CD14-positive monocyte (primary cell): Measurements from ENCODE around the gene PPIG. TPM values are rescaled to one million over a fixed set of nuclear protein-coding genes. Genes with fewer than 3 reads are reported as not detected.

ENCODE experiments used
- DNase-seq, 3 donors: peaks; one replicate each; pipeline ENCODE4 v3.0.0-alpha.2; 2011 to 2022
- H2AFZ ChIP-seq: 2 replicates; pipeline ENCODE4 v1.6.0; 2012; ENCODE audit warnings: mild to moderate bottlenecking, low read depth, low read length, inconsistent platforms; ENCODE audit not compliant: insufficient read depth, poor library complexity, severe bottlenecking
- H3K27ac ChIP-seq, 2 donors: 1 replicate in 1 of 2; 2 replicates in 1 of 2; pipeline ENCODE4 v1.5.1; 2012 to 2013; ENCODE audit warnings: low read length in 2 of 2, control low read depth in 1 of 2, inconsistent platforms in 1 of 2, low read depth in 1 of 2, mild to moderate bottlenecking in 1 of 2
- H3K27me3 ChIP-seq, 2 donors: one replicate each; pipeline versions ENCODE4 v1.6.0 to v1.6.1; 2011 to 2013; ENCODE audit warnings: low read length in 2 of 2; ENCODE audit not compliant: control insufficient read depth in 2 of 2, insufficient read depth in 2 of 2
- H3K36me3 ChIP-seq, 2 donors: replicated peaks in 1 of 2; 1 replicate in 1 of 2; 2 replicates in 1 of 2; pipeline versions ENCODE4 v1.5.1 to v1.6.1; 2012 to 2013; ENCODE audit warnings: low read length in 2 of 2, control low read depth in 1 of 2, inconsistent platforms in 1 of 2, mild to moderate bottlenecking in 1 of 2; ENCODE audit not compliant: insufficient read depth in 2 of 2, control insufficient read depth in 1 of 2
- H3K4me1 ChIP-seq, 2 donors: 1 replicate in 1 of 2; 2 replicates in 1 of 2; pipeline versions ENCODE4 v1.5.1 to v1.6.1; 2012 to 2013; ENCODE audit warnings: low read length in 2 of 2, control low read depth in 1 of 2, inconsistent platforms in 1 of 2, mild to moderate bottlenecking in 1 of 2, moderate library complexity in 1 of 2; ENCODE audit not compliant: insufficient read depth in 2 of 2, control insufficient read depth in 1 of 2
- H3K4me2 ChIP-seq: replicated peaks from 2 replicates; pipeline ENCODE3; 2012; ENCODE audit warnings: low read length, moderate library complexity, mild to moderate bottlenecking; ENCODE audit not compliant: poor library complexity, severe bottlenecking; ENCODE audit errors: extremely low read depth
- H3K4me3 ChIP-seq, 3 experiments: fragments of 200-600 bp in 1 of 3; sonication (generic) in 1 of 3; replicated peaks in 1 of 3; 1 replicate in 2 of 3; 2 replicates in 1 of 3; pipeline ENCODE4 v1.5.1; 2011 to 2013; ENCODE audit warnings: low read length in 3 of 3, mild to moderate bottlenecking in 3 of 3, control low read depth in 2 of 3, low read depth in 2 of 3, inconsistent platforms in 1 of 3, moderate library complexity in 1 of 3
- H3K79me2 ChIP-seq: 2 replicates; pipeline ENCODE4 v1.6.0; 2012; ENCODE audit warnings: mild to moderate bottlenecking, control low read depth, inconsistent platforms, low read length, moderate library complexity; ENCODE audit not compliant: insufficient read depth
- H3K9ac ChIP-seq: 2 replicates; pipeline ENCODE4 v1.6.0; 2017; ENCODE audit warnings: low read length, mild to moderate bottlenecking; ENCODE audit not compliant: insufficient read depth, poor library complexity, severe bottlenecking
- H3K9me3 ChIP-seq, 2 donors: replicated peaks in 1 of 2; 1 replicate in 1 of 2; 2 replicates in 1 of 2; pipeline versions ENCODE4 v1.5.1 to v1.6.1; 2012 to 2013; ENCODE audit warnings: low read length in 2 of 2, control low read depth in 1 of 2; ENCODE audit not compliant: control insufficient read depth in 1 of 2, insufficient read depth in 1 of 2
- H4K20me1 ChIP-seq: 2 replicates; pipeline ENCODE4 v1.6.0; 2012; ENCODE audit warnings: mild to moderate bottlenecking, low read length, control low read depth, moderate library complexity; ENCODE audit not compliant: insufficient read depth
- H3K27ac Mint-ChIP-seq, 7 donors: one replicate each; pipeline ENCODE4 v1.8.0; 2020; ENCODE audit warnings: mild to moderate bottlenecking in 7 of 7, mixed read lengths in 7 of 7, moderate library complexity in 6 of 7, inconsistent platforms in 2 of 7
- H3K27me3 Mint-ChIP-seq, 3 donors: one replicate each; pipeline ENCODE4 v1.8.0; 2021 to 2022; ENCODE audit warnings: low read depth in 3 of 3, mild to moderate bottlenecking in 3 of 3, mixed read lengths in 3 of 3, moderate library complexity in 3 of 3, inconsistent platforms in 1 of 3
- H3K36me3 Mint-ChIP-seq, 2 donors: one replicate each; pipeline ENCODE4 v1.8.0; 2020; ENCODE audit warnings: mixed read lengths in 2 of 2, inconsistent platforms in 1 of 2, mild to moderate bottlenecking in 1 of 2
- H3K4me1 Mint-ChIP-seq: one replicate; pipeline ENCODE4 v1.8.0; 2020; ENCODE audit warnings: mild to moderate bottlenecking, mixed read lengths
- H3K4me3 Mint-ChIP-seq, 2 donors: one replicate each; pipeline ENCODE4 v1.8.0; 2020; ENCODE audit warnings: mild to moderate bottlenecking in 2 of 2, mixed read lengths in 2 of 2, moderate library complexity in 1 of 2
- H3K9me3 Mint-ChIP-seq, 7 donors: one replicate each; pipeline ENCODE4 v1.8.0; 2020 to 2022; ENCODE audit warnings: mixed read lengths in 7 of 7, mild to moderate bottlenecking in 6 of 7, moderate library complexity in 6 of 7, inconsistent platforms in 2 of 7
- WGBS: methylation state at CpG from one replicate; pipeline ENCODE4 v1.1.5; 2013; ENCODE audit warnings: missing lambda C conversion rate; ENCODE audit not compliant: insufficient coverage; 5-methylcytosine and 5-hydroxymethylcytosine counted together
- intact Hi-C, 2 donors: fragments of 100-400 bp; cut with micrococcal nuclease; formaldehyde crosslinking; loops; one replicate each; pipeline versions ENCODE4 v1.15.0 to v1.15.1; 2023
- polyA plus RNA-seq, 3 donors: library from polyadenylated mRNA; depleted of rRNA in 1 of 3; unstranded in 2 of 3; stranded (reverse) in 1 of 3; fragments of 300-500 nt in 2 of 3; fragments of >200 nt in 1 of 3; fragmentation: Illumina TruSeq in 2 of 3; gene quantifications; 1 replicate in 2 of 3; 2 replicates in 1 of 3; pipeline ENCODE4 v1.2.3, GENCODE V29; 2012 to 2021
- TF ChIP-seq, protein P1 (sequence below): fragments of 200-600 bp; IDR thresholded peaks from one replicate; pipeline ENCODE4 v1.8.0; 2022; ENCODE audit warnings: antibody characterized with exemption, mild to moderate bottlenecking

The PPIG gene
- polyA plus RNA-seq, 3 donors: 21.0 to 34.4 (median 21.3) TPM

DNA sequence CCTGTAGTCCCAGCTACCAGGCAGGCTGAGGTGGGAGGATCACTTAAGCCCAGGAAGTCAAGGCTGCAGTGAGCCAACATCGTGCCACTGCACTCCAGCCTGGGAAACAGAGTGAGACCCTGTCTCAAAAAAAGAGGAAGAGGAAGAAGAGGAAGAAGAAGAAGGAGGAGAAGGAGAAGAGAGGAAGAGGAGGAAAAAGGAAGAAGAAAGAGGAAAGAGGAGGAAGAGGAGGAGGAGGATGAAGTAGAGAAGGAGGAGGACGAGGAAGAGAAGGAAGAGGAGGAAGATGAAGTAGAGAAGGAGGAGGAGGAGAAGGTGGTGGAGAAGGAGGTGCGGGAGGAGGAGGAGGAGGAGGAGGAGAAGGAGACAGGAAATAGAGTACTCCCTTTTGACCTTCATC lies 72.0 kb downstream of the PPIG start:
- Histone ChIP-seq H3K27me3 (no peaks in the 10 kb centered on the region), H3K9me3 (no peaks in the 10 kb centered on the region), H3K4me1 (peaks cover 0 to 4% of the 10 kb centered on the region in 2 donors), H3K4me3 (no peak overlapping the region), H3K79me2 (no peaks in the 10 kb centered on the region), H3K27ac (no peak overlapping the region), H4K20me1 (no peaks in the 10 kb centered on the region), H3K36me3 (no peaks in the 10 kb centered on the region), H2AFZ (no peak overlapping the region), H3K9ac (no peak overlapping the region), H3K4me2 (no peak overlapping the region)
- DNase-seq: no peak
- Mint-ChIP-seq H3K4me3 (no peak overlapping the region), H3K36me3 (no peaks in the 10 kb centered on the region), H3K27me3 (peaks cover 2 to 4% (median 3%) of the 10 kb centered on the region in 3 donors), H3K9me3 (peaks cover 0 to 3% (median 0%) of the 10 kb centered on the region in 7 donors), H3K4me1 (peaks cover 10% of the 10 kb centered on the region), H3K27ac (peak overlapping the region in 1 of 7 donors; percentile 76)
- TF ChIP-seq, protein P1, sequence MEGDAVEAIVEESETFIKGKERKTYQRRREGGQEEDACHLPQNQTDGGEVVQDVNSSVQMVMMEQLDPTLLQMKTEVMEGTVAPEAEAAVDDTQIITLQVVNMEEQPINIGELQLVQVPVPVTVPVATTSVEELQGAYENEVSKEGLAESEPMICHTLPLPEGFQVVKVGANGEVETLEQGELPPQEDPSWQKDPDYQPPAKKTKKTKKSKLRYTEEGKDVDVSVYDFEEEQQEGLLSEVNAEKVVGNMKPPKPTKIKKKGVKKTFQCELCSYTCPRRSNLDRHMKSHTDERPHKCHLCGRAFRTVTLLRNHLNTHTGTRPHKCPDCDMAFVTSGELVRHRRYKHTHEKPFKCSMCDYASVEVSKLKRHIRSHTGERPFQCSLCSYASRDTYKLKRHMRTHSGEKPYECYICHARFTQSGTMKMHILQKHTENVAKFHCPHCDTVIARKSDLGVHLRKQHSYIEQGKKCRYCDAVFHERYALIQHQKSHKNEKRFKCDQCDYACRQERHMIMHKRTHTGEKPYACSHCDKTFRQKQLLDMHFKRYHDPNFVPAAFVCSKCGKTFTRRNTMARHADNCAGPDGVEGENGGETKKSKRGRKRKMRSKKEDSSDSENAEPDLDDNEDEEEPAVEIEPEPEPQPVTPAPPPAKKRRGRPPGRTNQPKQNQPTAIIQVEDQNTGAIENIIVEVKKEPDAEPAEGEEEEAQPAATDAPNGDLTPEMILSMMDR: no peak
- intact Hi-C loops: no loop called here
- WGBS: 35% methylated on average over 2 of the region's 3 CpGs

- H3K4me3 Mint-ChIP-seq: no peak overlapping the region
- Histone ChIP-seq H3K36me3 (no peaks in the 10 kb centered on the region), H3K4me3 (no peak overlapping the region), H2AFZ (no peak overlapping the region), H4K20me1 (no peaks in the 10 kb centered on the region), H3K27ac (no peak overlapping the region), H3K79me2 (no peaks in the 10 kb centered on the region), H3K4me1 (peaks cover 0 to 4% of the 10 kb centered on the region in 2 donors), H3K27me3 (no peaks in the 10 kb centered on the region), H3K9ac (no peak overlapping the region), H3K9me3 (no peaks in the 10 kb centered on the region), H3K4me2 (no peak overlapping the region)
- WGBS: no CpG with 5 or more reads among the region's 1 CpG
- H3K4me1 Mint-ChIP-seq: peaks cover 10% of the 10 kb centered on the region
- H3K36me3 Mint-ChIP-seq: no peaks in the 10 kb centered on the region
- intact Hi-C loops: no loop called here
- H3K27me3 Mint-ChIP-seq: peaks cover 3 to 7% (median 4%) of the 10 kb centered on the region in 3 donors
- no peak for DNase-seq
- TF ChIP-seq, protein P1: no peak
- no peak overlapping the region for H3K27ac Mint-ChIP-seq
- H3K9me3 Mint-ChIP-seq: peaks cover 0 to 3% (median 0%) of the 10 kb centered on the region in 7 donors
Observed at GRCh38 chr2:169658877-169659276, 74.7 kb downstream of the PPIG start.
